HEK293T (cell line): ENCODE measurements around the gene SUPT3H.

Experiments
- CTCF ChIA-PET: fragments of 350-600 bp; formaldehyde crosslinking; extraction: SDS; loops from one replicate; lab custom pipeline; 2021; ENCODE audit warnings: antibody characterized with exemption, inconsistent platforms; lab: Yijun Ruan, JAX
- POLR2A ChIA-PET: fragments of 350-600 bp; formaldehyde crosslinking; extraction: SDS; loops from one replicate; lab custom pipeline; 2020; ENCODE audit warnings: antibody characterized with exemption, inconsistent platforms; lab: Yijun Ruan, JAX
- DNase-seq: peaks from one replicate; pipeline ENCODE4 v3.0.0; 2012; ENCODE audit warnings: mixed read lengths; ENCODE audit errors: extremely low spot score
- ARNT ChIP-seq: fragments of 450-650 bp; IDR thresholded peaks from 2 replicates; pipeline ENCODE4 v1.6.1; 2017; ENCODE audit warnings: mild to moderate bottlenecking
- BHLHE40 ChIP-seq: fragments of 450-650 bp; IDR thresholded peaks from 2 replicates; pipeline ENCODE4 v1.6.1; 2016; ENCODE audit warnings: mild to moderate bottlenecking, moderate library complexity, borderline replicate concordance
- CTBP1 ChIP-seq: fragments of 450-650 bp; IDR thresholded peaks from 2 replicates; pipeline ENCODE4 v1.6.1; 2016; ENCODE audit warnings: borderline replicate concordance
- ELF4 ChIP-seq: fragments of 450-650 bp; IDR thresholded peaks from 2 replicates; pipeline ENCODE4 v1.6.1; 2017; ENCODE audit warnings: antibody characterized with exemption
- FOXA1 ChIP-seq: fragments of 450-650 bp; IDR thresholded peaks from 2 replicates; pipeline ENCODE4 v1.6.1; 2016; ENCODE audit warnings: mild to moderate bottlenecking
- FOXK2 ChIP-seq: fragments of 450-650 bp; IDR thresholded peaks from 2 replicates; pipeline ENCODE4 v1.6.1; 2016; ENCODE audit warnings: mild to moderate bottlenecking
- FOXM1 ChIP-seq: fragments of 450-650 bp; IDR thresholded peaks from 2 replicates; pipeline ENCODE4 v1.6.1; 2017; ENCODE audit warnings: mild to moderate bottlenecking, borderline replicate concordance
- HDGF ChIP-seq: fragments of 450-650 bp; IDR thresholded peaks from 2 replicates; pipeline ENCODE4 v1.6.1; 2017; ENCODE audit warnings: antibody characterized with exemption, borderline replicate concordance
- L3MBTL2 ChIP-seq: fragments of 450-650 bp; conservative IDR thresholded peaks from 2 replicates; pipeline ENCODE4 v1.6.1; 2016; ENCODE audit warnings: mild to moderate bottlenecking
- LEF1 ChIP-seq: fragments of 450-650 bp; IDR thresholded peaks from 2 replicates; pipeline ENCODE4 v1.6.1; 2017; ENCODE audit warnings: mild to moderate bottlenecking, borderline replicate concordance
- NFRKB ChIP-seq: fragments of 450-650 bp; IDR thresholded peaks from 2 replicates; pipeline ENCODE4 v1.6.1; 2016; ENCODE audit warnings: mild to moderate bottlenecking, moderate library complexity
- SP1 ChIP-seq: fragments of 450-650 bp; IDR thresholded peaks from 2 replicates; pipeline ENCODE4 v1.6.1; 2017
- SUZ12 ChIP-seq: fragments of 450-650 bp; IDR thresholded peaks from 2 replicates; pipeline ENCODE4 v1.6.1; 2016; ENCODE audit warnings: mild to moderate bottlenecking
- TARDBP ChIP-seq: fragments of 450-650 bp; IDR thresholded peaks from 2 replicates; pipeline ENCODE4 v1.6.1; 2016
- ZNF384 ChIP-seq: fragments of 450-650 bp; IDR thresholded peaks from 2 replicates; pipeline ENCODE4 v1.6.1; 2016
- TF ChIP-seq, protein P1 (sequence below): fragments of 450-650 bp; IDR thresholded peaks from 2 replicates; pipeline ENCODE4 v1.6.1; 2016

Gene SUPT3H

DNA sequence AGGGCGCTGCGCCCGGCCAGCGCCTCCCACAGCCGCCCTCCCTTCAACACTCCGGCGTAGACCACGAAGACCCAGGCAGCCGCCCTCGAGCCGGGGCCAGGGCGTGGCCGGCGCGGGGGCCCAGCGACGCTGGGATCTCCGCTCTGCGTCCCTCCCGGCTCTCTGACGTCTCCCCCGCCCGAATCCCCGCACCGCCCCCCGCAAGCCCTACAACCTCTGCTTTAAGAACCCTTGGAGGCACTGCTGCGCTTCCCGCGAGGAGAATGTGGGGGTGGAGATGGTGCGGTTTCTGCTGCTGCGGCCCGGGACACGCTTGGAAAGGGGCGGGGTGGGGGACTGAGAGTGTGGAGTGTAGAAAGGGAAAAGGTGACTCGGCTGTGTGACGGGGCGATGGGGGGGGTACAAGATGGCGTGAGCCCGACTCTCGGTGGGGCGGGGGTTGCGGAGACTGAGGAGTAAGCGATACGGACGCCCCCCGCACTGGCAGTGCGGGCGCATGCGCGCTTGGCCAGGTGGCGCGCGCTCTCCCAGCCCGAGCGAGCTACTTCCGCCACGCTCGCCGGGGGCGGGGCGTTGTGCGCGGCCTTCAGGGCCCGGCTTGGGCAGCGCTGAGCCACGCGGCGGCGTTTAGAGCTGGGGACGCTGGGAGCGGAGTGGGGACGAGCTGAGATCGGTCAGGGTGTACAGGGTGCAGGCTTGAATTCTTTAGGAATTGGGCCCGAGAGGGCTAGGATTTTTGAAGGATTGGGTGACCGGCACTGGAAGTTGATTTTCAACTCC lies at the start of gene SUPT3H:
TSS of gene SUPT3H (minus strand) at position 381 of the 780 bp plus-strand sequence.
- POLR2A ChIA-PET, result interaction anchor here (0.6 to 3.2 kb wide), 23 partner anchors 9 to 724 kb away, joined by 3 to 33 read pairs (median 4); no protein-coding TSS in a partner anchor
- DNase-seq, result peak; percentile 94
- CTCF ChIA-PET, result interaction anchor here (0.6 to 0.9 kb wide), 2 partner anchors 212 to 337 kb away, joined by 3 to 4 read pairs; no protein-coding TSS in a partner anchor
- TF ChIP-seq ELF4 (peak; percentile 74), L3MBTL2 (peak; percentile 60), BHLHE40 (no peak)

DNA sequence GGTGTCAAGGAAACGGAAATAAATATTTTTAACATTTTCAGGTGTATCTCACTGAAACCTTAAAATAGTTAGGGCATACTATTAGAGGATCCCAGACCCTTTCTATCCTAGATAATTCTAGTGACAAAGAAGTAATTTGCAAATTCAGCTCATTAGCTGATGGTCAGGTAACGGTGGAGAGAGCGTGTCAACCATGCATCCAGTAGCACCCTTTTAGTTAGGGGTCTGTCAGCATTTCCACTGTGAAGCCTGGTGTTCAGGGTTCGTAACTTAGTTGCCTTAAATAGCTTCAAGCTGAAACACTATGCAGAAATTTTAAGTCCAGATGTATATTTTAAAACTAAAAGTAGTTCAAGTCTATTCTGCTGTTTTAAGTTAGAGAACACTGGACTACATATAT lies 48.5 kb upstream of the SUPT3H start:
- POLR2A ChIA-PET, result no interaction called here
- CTCF ChIA-PET, result interaction anchor here (1.4 kb wide), 1 partner anchor 289 kb away, joined by 3 read pairs; no protein-coding TSS in a partner anchor
- TF ChIP-seq TARDBP (no peak), FOXA1 (no peak), L3MBTL2 (no peak), ARNT (no peak), CTBP1 (no peak), SP1 (no peak), FOXM1 (no peak), ZNF384 (no peak), BHLHE40 (no peak), SUZ12 (no peak), LEF1 (no peak), HDGF (no peak), FOXK2 (no peak)
- TF ChIP-seq, protein P1, sequence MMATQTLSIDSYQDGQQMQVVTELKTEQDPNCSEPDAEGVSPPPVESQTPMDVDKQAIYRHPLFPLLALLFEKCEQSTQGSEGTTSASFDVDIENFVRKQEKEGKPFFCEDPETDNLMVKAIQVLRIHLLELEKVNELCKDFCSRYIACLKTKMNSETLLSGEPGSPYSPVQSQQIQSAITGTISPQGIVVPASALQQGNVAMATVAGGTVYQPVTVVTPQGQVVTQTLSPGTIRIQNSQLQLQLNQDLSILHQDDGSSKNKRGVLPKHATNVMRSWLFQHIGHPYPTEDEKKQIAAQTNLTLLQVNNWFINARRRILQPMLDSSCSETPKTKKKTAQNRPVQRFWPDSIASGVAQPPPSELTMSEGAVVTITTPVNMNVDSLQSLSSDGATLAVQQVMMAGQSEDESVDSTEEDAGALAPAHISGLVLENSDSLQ, result no peak
- no peak for DNase-seq

DNA sequence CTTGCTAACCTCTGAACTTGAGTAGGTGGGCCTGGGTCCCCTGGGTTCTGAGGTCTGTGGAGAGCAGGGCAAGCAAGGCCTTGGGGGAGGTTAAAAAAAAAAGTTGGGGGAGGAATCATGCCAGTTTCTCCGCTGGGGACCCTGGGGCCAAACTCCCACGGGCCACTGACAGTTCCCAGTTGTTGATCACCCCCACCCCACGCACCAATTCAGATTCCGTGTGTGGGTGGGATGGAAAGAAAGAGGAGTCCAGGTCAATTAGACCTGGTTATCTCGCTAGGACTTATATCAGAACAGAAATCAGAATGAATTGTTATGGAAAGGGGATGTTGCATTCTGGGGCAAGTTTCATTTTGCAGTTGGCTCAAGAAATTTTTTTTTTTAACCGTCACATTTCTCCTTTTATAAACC lies 46.7 kb upstream of the SUPT3H start:
- TF ChIP-seq SUZ12, result no peak
- TF ChIP-seq TARDBP, result no peak
- no peak for TF ChIP-seq NFRKB
- TF ChIP-seq BHLHE40, result no peak
- TF ChIP-seq SP1, result no peak
- TF ChIP-seq CTBP1, result no peak
- TF ChIP-seq, protein P1, result no peak
- TF ChIP-seq ZNF384, result no peak
- TF ChIP-seq LEF1, result no peak
- no peak for TF ChIP-seq FOXA1
- TF ChIP-seq FOXK2, result no peak
- no peak for TF ChIP-seq HDGF
- no peak for TF ChIP-seq ELF4
- no peak for TF ChIP-seq ARNT
- no peak for TF ChIP-seq FOXM1
- TF ChIP-seq L3MBTL2, result no peak
- no peak for DNase-seq
- CTCF ChIA-PET, result no interaction called here
- POLR2A ChIA-PET, result no interaction called here

DNA sequence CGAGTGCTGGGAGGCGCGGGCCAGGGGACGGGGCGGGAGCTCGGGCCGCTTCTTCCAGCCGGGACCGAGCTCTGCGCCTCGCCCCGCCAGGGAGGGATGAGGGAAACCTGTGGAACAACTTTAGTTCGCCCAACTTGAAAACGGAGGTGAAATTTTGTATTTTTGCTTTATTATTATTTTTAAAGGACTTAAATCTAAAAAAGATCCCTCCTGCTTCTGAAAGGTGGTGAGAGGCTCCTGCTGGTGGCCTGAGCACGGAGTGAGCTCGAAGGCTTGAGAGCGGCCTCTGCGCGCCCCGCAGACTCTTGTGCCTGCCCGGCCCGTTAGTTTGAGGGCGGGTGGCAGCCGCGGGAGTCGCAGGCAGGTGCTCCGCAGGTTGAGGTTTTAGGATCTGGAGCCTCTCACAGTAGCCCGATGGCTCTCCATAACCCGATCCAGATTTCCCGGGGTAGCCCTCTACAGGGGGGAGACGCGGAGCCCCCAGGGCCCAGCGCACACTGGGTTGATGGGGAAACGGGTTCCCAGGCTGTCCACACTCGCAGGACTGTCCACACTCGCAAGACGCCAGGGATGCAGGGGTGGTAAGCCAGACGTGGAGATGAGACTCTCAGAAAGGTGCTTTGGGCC lies 46.2 kb upstream of the SUPT3H start:
- TF ChIP-seq LEF1 (no peak), SP1 (no peak), SUZ12 (no peak), ARNT (no peak)
- CTCF ChIA-PET, result interaction anchor here (0.6 kb wide), 1 partner anchor 266 kb away, joined by 3 read pairs; no protein-coding TSS in a partner anchor
- POLR2A ChIA-PET, result no interaction called here
- no peak for DNase-seq

DNA sequence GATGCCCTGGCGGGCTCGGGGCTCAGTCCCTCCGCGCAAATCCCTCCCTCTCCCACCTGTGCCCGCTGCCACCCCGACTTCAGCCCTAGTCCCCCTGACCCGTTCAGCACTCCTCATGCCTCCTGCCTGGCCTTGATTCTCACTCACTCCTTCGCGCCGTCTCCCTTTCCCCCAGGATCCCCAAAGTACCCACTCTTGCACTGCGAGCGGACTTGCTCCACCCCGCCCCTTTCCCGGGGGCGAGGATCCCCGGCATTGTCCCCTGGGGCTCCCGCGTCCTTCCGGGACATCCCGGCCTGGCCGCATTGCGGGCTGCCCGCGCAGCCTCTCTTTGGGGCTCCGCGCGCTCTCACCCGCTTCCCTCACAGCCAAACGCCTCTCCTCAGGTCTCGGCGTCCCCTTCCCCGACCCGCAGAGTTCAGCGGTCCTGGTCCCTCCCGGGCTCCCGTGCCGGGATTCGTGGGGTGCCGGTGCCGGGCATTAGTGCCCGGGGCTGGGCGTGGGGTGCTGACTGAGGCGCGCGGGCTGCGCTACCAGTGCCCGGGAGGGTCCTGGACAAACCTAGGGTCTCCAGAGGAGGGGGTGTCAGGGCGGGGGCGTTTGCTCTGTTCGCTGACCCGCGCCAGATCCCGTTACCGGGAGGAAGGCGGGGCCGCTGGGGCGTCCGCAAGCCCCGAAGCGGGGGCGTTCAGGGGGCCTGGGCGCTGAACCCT lies 45.5 kb upstream of the SUPT3H start:
- DNase-seq, result no peak
- CTCF ChIA-PET, result interaction anchor here (0.6 kb wide), 1 partner anchor 266 kb away, joined by 3 read pairs; no protein-coding TSS in a partner anchor
- POLR2A ChIA-PET, result interaction anchor here (5.7 kb wide), 1 partner anchor 45 kb away, joined by 33 read pairs; the partner anchor contains the start of gene SUPT3H
- TF ChIP-seq SUZ12 (no peak), ARNT (no peak), BHLHE40 (no peak), ELF4 (no peak), HDGF (no peak), SP1 (no peak), FOXM1 (no peak), NFRKB (no peak), LEF1 (no peak), ZNF384 (no peak), FOXA1 (no peak), CTBP1 (no peak), L3MBTL2 (no peak), TARDBP (no peak), FOXK2 (no peak)
- TF ChIP-seq, protein P1, result no peak
